Nephron (organoid): ENCODE measurements around the gene SLC6A9.

Experiments
- H3K27ac Mint-ChIP-seq, 3 experiments: 2 replicates each; pipeline ENCODE4 v1.8.0; 2020; ENCODE audit warnings: mixed read lengths in 3 of 3, mild to moderate bottlenecking in 2 of 3, moderate library complexity in 1 of 3
- H3K27me3 Mint-ChIP-seq: 2 replicates; pipeline ENCODE4 v1.8.0; 2021; ENCODE audit warnings: low read depth, mild to moderate bottlenecking, moderate library complexity, mixed read lengths
- H3K36me3 Mint-ChIP-seq: 2 replicates; pipeline ENCODE4 v1.8.0; 2020; ENCODE audit warnings: low read depth, mixed read lengths
- H3K4me1 Mint-ChIP-seq: 2 replicates; pipeline ENCODE4 v1.8.0; 2020; ENCODE audit warnings: mixed read lengths
- H3K4me3 Mint-ChIP-seq, 3 experiments: 2 replicates each; pipeline ENCODE4 v1.8.0; 2020; ENCODE audit warnings: mild to moderate bottlenecking in 3 of 3, mixed read lengths in 3 of 3, moderate library complexity in 2 of 3
- H3K9me3 Mint-ChIP-seq: 2 replicates; pipeline ENCODE4 v1.8.0; 2020; ENCODE audit warnings: mixed read lengths
- TF ChIP-seq, protein P1 (sequence below), 3 experiments: fragments of 200-600 bp; sonication (generic); IDR thresholded peaks; one replicate each; pipeline ENCODE4 v1.5.0; 2021; ENCODE audit warnings: antibody characterized with exemption in 3 of 3; ENCODE audit not compliant: unreplicated experiment in 3 of 3

Gene SLC6A9

DNA sequence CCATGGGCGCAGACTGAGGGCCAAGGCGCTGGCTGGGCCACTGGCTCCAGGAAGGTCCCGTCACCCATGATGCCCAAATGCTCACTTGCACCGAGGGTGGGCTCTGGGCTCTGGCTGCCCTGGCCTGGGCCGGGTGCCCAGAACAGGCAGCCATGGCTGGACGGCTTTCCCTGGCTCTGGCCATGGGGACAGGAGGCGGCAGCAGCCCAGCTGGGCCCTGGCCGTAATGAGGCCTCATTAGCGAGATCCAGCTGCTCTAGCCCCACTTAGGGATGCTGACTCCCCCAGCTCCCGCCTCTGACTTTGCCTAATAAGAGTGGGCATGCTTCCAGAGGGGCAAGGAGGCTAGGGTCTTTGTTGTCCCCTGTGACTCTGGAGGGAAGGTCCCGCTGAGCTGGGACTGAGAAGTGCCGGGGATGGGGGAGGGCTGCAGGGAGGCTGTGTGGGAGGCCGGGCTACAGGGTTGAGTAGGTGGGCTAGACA is 11.8 kb downstream of the SLC6A9 start:
- no peaks in the 10 kb centered on the region for H3K27me3 Mint-ChIP-seq
- TF ChIP-seq, protein P1, sequence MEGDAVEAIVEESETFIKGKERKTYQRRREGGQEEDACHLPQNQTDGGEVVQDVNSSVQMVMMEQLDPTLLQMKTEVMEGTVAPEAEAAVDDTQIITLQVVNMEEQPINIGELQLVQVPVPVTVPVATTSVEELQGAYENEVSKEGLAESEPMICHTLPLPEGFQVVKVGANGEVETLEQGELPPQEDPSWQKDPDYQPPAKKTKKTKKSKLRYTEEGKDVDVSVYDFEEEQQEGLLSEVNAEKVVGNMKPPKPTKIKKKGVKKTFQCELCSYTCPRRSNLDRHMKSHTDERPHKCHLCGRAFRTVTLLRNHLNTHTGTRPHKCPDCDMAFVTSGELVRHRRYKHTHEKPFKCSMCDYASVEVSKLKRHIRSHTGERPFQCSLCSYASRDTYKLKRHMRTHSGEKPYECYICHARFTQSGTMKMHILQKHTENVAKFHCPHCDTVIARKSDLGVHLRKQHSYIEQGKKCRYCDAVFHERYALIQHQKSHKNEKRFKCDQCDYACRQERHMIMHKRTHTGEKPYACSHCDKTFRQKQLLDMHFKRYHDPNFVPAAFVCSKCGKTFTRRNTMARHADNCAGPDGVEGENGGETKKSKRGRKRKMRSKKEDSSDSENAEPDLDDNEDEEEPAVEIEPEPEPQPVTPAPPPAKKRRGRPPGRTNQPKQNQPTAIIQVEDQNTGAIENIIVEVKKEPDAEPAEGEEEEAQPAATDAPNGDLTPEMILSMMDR (IDR thresholded peaks at IDR 0.05; ENCODE audit: unreplicated experiment in 3 of 3): no peak
- H3K27ac Mint-ChIP-seq: no peak overlapping the region
- no peaks in the 10 kb centered on the region for H3K9me3 Mint-ChIP-seq
- H3K36me3 Mint-ChIP-seq: peaks cover 9% of the 10 kb centered on the region
- no peak overlapping the region for H3K4me3 Mint-ChIP-seq
- H3K4me1 Mint-ChIP-seq: peaks cover 2% of the 10 kb centered on the region

DNA sequence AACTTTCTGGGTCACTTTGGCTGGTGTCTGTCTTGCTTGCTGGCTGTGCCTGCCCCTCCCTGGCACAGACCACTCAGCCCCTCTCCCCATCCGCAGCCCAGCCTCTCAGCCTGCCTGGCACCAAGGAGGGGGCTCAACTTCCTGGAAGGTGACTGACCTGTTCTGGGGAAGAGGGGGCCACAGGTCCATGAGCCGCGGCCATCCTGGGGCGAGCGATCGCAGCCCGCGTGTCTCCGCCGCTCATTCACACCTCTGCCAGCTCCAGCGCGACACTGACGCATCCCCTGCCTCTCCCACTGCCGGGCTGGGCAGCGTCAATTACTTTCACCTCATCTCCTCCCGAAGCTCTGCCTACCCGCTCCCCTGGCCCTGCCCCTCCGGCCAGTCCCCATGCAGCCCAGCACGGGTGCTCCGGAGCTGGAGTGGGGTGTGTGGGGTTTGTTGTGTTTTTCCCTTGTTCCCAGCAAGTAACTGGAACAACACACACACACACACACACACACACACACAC is 14.3 kb downstream of the SLC6A9 start:
- Mint-ChIP-seq H3K9me3 (no peaks in the 10 kb centered on the region), H3K4me3 (no peak overlapping the region), H3K36me3 (peaks cover 4% of the 10 kb centered on the region), H3K27ac (no peak overlapping the region), H3K4me1 (peaks cover 12% of the 10 kb centered on the region), H3K27me3 (peaks cover 4% of the 10 kb centered on the region)
- TF ChIP-seq, protein P1 (IDR thresholded peaks at IDR 0.05; ENCODE audit: unreplicated experiment in 3 of 3): no peak

DNA sequence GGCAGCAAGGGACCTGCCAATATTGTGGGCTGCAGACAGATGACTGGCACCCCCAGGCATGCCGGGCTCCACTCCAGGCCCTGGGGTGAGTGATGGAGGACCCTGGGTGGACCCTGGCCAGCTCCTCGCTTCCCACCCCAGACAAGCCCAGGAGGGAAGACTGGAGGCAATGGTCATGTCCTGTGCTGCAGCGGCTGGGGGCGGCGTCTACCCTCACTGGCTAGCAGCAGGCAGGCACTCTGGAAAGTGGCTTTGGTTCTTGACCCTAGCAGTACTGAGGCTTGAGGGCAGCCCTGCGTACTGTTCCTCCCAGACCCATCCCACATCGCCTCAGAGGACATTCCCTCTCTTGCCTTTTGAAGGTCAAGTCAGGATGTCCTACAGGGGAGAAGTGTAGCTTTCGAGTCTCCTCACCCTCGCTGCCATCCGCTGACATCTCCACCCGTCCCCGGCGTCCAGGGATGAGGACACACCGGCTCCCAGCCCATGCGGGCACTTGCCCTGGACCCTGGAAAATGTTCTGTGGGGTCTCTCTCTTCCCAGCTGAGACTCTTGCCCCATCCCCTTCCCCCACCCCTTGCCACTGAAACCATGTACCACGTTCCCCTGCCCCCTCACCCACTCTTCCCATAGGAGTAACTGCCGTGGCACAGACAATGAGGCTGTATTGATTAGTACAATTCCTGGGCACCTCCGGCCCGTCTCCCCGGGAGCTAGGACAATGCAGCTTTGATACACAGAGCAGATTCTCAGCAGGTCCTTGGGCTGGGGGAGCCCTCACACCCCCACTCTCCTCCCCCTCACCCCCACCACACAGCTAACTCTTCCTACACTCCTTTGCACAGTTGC is 15.0 kb downstream of the SLC6A9 start:
- Mint-ChIP-seq H3K4me1 (peaks cover 12% of the 10 kb centered on the region), H3K9me3 (no peaks in the 10 kb centered on the region), H3K4me3 (no peak overlapping the region), H3K27me3 (peaks cover 4% of the 10 kb centered on the region), H3K27ac (no peak overlapping the region), H3K36me3 (no peaks in the 10 kb centered on the region)
- TF ChIP-seq, protein P1 (IDR thresholded peaks at IDR 0.05; ENCODE audit: unreplicated experiment in 3 of 3): no peak

DNA sequence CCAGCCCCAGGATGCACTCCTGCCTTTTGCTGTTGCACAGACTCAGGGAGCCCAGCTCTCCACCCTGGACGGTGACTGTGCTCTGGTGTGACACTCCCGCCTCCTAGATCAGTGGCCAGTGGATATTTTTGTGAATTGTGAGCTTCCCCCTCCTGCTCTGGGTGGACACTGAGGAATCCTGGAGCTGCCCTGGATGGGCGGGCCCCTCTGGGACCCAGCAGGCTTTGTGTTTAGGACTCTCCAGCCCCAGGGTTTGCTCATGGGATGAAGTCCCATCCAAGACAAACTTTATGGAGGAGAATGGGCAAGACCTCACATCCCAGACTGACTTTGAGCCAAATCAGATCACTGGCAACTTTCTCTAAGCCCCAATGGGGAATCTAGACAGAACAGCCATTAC is 16.1 kb downstream of the SLC6A9 start:
- Mint-ChIP-seq H3K9me3 (no peaks in the 10 kb centered on the region), H3K4me1 (peaks cover 12% of the 10 kb centered on the region), H3K27me3 (peaks cover 4% of the 10 kb centered on the region), H3K36me3 (no peaks in the 10 kb centered on the region), H3K27ac (peak overlapping the region in 1 of 3 experiments; percentile 4), H3K4me3 (no peak overlapping the region)
- TF ChIP-seq, protein P1 (IDR thresholded peaks at IDR 0.05; ENCODE audit: unreplicated experiment in 3 of 3): no peak

DNA sequence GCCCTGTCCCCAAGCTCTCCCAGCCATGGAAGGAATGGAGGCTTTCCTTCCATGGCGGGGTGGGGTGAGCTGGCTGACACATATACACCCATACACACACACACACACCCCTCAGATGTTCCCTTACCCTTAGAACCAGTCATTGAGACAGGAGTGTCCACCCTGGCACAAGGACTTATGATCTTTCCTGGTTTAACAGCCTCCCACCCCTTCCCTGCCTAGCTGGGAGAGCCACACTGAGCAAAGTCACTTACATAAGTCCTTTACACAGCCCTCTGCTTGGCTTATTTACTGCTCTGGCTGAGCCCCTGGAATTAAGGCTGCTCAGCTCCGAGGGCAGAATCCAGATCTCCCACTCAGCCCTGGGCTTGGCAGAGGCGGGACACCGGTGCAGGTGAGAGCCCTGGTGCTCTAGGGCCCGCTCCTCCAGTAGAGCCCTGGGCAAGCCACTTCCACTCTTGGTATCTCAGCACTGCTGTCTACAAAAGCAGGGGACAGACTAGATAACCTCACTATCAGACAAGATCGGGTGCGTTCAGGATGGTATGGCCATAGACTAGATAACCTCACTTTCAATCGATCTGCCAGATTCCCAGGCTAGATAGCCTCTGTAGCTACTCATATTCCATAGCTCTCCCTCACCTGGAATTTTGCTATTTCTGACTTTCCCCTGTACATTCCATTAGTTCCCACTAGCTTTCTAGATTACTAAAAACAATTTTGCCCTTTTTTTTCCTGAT is 16.7 kb downstream of the SLC6A9 start:
- Mint-ChIP-seq H3K9me3 (no peaks in the 10 kb centered on the region), H3K27ac (peak overlapping the region in 1 of 3 experiments; percentile 9), H3K27me3 (peaks cover 4% of the 10 kb centered on the region), H3K4me1 (peaks cover 12% of the 10 kb centered on the region), H3K4me3 (no peak overlapping the region), H3K36me3 (peaks cover 2% of the 10 kb centered on the region)
- TF ChIP-seq, protein P1 (IDR thresholded peaks at IDR 0.05; ENCODE audit: unreplicated experiment in 3 of 3): no peak
